HG03097 (cell line): ENCODE measurements around the gene C1orf53.
A peak's percentile ranks its signal among the peaks of the same experiment; 100 is the strongest.
"Not testable (repeated sequence)": the region's sequence is repeated elsewhere in the genome, so short reads cannot be mapped to it uniquely, and the experiment has no call there.

Experiments used
- ATAC-seq: cut with Tn5 transposase; IDR thresholded peaks from one replicate; pipeline ENCODE4 v1.9.1; 2021; ENCODE audit not compliant: unreplicated experiment, low FRiP score

The C1orf53 gene

DNA sequence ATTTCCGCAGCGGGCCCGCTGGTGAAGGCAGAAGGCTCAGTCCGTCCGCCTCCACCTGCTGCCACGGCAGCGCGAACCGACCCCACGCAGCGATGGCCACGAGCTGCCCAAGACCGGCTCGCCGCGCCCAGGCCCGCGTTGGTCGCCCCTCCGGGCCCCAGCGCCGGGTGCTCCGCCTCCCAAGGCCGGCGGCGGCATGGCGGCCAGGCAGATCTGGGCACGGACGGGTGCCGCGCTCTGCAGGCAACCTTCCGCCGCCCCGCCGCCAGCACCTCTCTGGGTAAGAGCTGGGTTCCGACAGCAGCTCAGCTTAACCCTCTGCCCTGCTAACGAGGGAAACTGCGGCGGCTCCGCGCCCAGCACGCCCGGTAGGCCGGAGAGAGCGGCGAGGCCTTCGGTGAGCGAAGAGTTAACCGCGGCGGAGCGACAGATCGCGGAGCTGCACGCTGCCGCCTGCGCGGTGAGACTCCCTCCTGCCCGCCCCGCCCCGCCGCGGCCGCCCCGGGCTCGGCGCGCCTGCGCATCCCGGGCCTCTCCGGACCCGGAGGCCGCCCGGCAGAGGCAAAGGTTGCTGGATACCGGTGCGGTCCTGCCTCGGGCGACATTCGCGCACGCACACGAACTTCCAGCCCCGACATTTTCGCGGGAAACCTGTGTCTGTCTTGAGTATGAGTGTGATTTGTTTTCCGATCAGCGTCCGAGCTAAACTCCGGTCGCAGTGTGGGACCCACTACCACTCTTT is at the start of gene C1orf53:
C1orf53 (plus strand) TSS at position 177 of the 742 bp plus-strand sequence; CDS start at position 197, 20 bp downstream.
- peak; percentile 98 for ATAC-seq

DNA sequence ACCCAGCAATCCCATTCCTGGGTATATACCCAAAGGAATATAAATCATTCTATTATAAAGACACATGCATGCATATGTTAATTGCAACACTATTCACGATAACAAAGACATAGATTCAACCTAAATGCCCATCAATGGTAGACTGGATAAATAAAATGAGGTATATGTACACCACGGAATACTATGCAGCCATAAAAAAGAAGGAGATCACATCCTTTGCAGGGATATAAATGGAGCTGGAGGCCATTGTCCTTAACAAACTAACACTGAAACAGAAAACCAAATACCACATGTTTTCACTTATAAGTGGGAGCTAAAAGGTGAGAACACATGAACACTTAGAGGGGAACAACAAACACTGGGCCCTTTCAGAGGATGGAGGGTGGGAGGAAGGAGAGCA is 46.7 kb upstream of the C1orf53 start:
- ATAC-seq = not testable (repeated sequence)

DNA sequence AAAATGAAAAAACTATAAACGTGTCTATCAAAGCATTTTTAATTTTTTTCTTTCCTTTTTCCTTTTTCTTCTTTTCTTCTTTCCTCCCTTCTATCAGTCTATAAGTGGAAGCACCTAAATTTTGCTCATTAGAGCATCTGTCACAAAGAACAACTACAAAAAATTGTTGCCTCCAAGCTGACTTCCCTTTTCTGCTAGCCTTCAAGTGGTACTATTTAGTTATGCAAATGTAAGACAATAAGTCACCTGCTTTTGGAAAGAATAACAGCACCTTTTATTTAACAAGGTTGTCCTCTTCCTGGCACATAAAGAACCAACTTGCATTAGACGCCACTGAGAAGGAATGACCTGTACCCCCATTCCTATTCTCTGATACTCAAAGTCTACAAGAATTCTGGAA is 45.0 kb upstream of the C1orf53 start:
- ATAC-seq = no peak

DNA sequence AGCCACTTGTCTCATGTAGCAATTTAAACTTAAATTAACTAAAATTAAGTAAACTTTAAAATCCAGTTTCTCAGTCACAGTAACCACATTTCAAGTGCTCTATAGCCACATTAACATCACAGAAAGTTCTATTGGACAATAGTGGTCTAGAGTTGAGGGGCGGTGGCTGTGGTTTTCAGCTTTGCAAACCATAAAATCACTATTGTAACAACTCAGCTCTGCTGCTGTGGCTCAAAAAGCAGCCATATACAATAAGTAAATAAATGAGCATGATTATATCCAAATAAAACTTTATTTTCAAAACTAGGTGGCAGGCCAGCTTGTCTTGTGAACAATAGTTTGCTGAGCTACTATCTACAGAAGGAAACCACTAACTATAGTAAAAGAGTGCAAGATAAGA is 43.4 kb upstream of the C1orf53 start:
- ATAC-seq = no peak

DNA sequence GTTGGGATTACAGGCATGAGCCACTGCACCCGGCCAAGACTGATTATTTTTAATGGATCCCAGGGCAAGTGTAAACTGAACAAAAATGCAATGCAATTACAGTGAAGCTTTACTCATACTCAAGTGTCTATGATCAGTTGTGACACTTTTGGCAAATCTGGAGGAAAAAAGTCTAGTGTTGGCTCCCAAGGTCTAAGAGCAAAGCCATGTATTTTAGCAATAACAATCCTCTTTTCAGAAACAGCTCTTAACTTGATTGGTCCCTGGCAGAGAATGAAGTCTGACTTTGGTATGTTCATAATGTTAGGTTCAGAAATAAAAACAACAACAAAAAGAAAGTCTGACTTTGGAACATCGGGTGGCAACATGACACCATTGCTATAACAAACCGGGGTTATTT is 40.2 kb upstream of the C1orf53 start:
- no peak for ATAC-seq

DNA sequence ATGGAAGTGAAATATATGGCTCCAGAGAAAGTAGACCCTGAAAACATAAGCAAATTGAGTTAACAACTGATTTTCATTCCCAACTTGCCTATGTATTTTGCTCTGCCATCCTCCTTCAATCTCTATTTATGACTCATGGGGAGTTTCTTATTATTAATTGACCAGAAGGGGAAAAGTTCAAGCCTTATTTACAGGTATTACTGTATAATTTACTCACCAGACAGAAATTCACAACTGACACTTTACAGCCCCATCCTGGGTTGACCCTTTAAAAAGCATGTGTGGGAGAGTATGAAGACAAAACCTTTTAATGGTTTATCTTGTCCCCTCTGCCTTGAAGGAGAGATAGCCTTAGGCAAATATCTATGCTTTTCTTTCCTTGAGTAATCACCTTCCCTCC is 39.8 kb upstream of the C1orf53 start:
- no peak for ATAC-seq

GRCh38 chr1:197865809-197866208 is 36.6 kb upstream of the C1orf53 start:
- no peak for ATAC-seq

DNA sequence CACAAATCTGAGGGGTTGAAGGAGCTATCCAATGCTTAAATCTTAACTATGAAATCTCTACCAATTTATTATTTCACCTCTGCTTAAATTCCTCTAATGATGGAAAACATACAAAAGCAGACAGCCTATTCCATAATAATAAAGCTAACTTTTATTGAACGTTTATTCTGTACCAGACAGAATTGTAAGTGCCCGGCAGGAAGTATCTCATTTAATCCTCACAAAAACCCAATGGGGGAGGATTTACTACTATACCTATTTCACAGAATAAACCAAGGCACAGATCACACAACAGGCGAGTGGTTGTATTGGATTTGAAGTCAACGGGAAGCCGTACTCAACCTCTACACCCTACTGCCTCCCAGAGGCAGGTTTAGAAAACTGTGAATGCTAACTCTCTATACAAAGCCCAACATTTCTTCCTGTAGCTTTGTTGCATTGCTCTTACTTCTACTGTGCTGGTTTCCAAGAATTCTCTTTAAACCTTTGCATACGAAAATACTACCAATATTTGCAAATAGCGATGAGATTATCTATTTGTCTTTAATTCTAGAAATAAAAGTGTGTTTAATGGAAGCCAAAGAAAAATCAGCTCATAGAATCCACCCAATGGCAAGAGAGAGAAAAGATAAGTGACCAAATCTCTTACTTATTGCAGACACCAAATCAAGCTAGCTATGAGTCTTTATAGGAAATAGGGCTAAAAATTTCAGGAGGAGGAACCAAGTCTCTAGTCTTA is 33.5 kb upstream of the C1orf53 start:
- ATAC-seq = peak; percentile 63

DNA sequence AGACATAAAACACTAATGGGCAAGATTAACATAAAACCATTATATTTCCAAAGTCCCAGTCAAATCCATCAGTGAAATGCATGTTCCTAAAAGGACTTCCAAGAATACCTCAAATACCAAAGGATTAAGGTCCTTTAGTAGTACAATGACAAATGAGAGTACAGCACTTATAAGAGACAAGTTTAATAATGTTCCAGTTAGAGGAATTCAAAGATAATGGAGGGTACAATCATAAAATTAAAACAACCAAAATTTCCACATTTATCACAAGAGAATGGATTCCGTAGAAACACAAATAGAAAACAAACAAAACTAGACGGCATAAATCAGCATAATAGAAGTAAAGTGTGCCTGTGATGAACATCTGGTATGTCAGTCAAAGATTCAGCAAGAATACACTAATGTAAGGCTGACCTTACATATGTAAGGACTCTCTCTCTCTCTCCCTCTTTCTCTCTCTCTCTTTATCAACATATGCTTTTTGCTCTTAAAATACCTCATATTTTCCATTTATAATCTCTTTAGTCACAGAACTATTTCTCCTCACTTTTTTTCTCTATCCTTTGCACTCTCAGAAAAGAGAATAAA is 32.8 kb upstream of the C1orf53 start:
- ATAC-seq = no peak

DNA sequence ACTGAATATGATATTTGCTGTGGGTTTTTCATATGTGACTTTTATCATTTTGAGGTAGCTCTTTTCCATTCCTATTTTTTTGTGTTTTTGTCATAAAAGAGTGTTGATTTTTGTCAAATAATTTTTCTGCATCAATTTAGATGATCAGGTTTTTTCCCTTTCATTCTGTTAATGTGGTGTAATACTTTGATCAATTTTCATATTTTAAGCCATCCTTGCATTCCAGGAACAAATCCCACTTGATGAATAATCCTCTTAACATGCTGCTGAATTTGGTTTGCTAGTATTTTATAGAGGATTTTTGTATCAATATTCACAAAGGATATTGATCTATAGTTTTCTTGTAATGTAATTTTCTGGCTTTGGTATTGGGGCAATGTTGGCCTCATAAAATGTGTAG is 25.5 kb upstream of the C1orf53 start:
- ATAC-seq = no peak

- ATAC-seq = not testable (repeated sequence)
Observed at GRCh38 chr1:197880385-197880784, 22.0 kb upstream of the C1orf53 start.

- not testable (repeated sequence) for ATAC-seq
Observed at GRCh38 chr1:197882241-197882640, 20.2 kb upstream of the C1orf53 start.

- no peak for ATAC-seq
Observed at GRCh38 chr1:197884173-197884572, 18.3 kb upstream of the C1orf53 start.

- no peak for ATAC-seq
Observed at GRCh38 chr1:197890936-197891335, 11.5 kb upstream of the C1orf53 start.

DNA sequence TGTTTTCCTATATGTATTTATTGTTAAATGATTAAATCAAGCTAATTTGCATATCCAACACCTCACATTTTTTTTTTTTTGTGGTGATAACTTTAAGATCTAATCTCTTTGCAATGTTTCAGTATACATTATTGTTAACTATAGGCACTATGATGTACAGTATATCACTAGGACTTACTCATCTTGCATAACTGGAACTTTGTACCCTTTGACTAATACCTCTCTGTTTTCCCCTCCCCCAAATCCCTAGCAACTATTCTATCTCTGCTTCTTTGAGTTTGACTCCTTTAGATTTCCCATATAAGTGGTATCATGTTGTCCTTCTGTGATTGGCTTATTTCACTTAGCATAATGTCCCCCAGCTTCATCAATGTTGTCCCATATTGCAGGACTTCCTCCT is 9.7 kb upstream of the C1orf53 start:
- ATAC-seq = no peak

- no peak for ATAC-seq
Observed at GRCh38 chr1:197896301-197896700, 6.1 kb upstream of the C1orf53 start.

GRCh38 chr1:197899037-197899436 is 3.4 kb upstream of the C1orf53 start:
- ATAC-seq = no peak

DNA sequence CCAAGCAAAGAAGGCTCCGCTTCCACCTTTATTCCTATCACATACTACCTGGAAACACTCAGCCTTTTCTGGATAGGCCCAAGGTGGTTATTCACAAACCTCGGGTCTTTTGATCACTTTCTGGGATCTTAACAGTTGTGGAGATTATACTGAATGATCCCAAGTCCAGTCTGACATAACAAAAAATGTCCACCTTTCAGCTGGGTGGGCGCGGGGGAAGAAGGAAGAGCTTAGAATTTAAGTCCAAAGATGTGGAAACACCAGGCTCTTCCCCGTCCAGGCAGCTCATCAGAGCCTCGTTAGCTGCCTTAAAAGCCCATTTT is 338 bp upstream of the C1orf53 start:
- ATAC-seq = no peak

DNA sequence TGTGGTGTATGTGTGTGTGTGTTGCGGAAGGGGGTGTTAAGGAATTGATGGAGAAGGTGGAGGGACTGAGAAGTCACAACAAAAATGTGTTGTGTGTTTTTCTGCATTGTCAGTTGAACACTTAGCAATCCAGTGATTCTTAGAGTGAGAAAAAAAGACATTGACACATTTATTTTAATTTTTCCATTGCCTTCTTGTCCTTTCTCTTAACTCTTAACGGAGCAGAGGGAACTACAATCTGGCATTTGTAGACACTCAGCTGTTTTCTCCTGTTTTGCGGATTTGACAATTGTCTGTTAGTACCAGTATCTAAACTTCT is 725 bp downstream of the C1orf53 start:
- ATAC-seq = no peak

DNA sequence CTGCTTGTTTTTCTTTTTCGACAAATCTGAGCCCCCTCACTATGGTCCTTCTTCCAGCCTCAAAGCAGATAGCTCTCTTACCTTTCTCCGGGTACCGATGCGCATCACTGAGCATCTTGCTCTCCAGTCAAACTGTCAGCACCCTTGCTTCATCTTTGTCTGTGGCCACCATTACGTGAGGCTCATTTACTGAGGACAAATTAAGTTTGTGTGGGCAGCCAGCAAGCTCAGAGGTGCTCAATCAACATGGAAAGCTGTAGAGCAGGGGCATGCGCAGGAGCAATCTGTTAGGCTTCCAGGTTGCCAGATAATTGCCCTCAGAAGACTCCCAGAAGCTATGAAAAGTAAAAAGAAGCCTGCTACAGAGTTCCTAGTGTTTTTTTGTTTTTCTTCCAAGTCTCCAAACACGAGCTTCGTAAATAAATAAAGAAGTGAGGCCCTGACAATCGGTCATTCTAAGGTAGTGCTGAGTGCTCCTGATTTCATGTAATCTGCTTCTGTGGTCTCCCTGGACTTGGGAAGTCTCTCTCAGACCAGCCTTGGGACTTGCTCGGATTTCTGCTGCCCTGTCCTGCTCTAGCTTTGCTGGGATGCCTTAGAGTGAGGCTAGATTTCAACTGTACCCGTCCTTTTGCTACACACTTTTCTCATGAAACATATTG is 1.8 kb downstream of the C1orf53 start:
- no peak for ATAC-seq

DNA sequence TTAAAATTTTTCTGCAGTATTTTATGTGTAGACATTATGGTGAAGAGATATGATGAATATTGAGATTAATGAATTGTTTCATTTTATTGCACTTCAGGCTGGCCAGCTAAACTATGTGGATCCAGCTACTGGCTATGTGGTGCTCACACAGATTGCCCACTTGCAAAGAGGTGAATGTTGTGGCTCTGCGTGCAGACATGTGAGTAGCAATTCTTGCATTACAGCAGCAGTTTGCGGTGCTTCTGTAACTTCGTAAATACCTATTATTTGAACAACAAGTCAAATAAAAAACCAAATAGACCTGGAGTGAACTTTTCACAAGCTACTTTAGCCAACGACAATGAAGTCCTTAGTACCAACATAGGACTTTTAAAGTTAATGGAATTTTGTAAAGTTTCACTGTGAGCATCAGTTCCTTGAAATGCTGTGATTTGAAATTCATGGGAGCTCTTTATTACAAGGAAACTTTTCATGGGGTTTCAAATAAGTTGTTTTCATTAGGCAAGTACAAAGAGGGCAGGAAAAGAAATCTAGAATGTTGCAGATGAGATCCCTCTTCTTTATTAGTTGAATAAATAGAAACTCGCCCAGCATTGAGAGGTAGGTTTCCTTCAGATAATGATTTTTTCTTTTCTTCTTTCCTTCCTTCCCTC is 3.4 kb downstream of the C1orf53 start:
- no peak for ATAC-seq
